Activated T-helper 17 cell treated with anti-CD3 and anti-CD28 coated beads, Interleukin-2, amount 50 U/mL, for 72 hours (primary cell): ENCODE data around the gene TNF. TPM values are rescaled to one million over a fixed set of nuclear protein-coding genes. Genes with fewer than 3 reads are reported as not detected.

Experiments used
- ATAC-seq: fragments of 150-1000 bp; cut with Tn5 transposase; replicated peaks from 2 replicates; pipeline ENCODE4 v1.10.0; 2021; ENCODE audit warnings: mild to moderate bottlenecking, moderate library complexity
- H3K27ac Mint-ChIP-seq: one replicate; pipeline ENCODE4 v1.8.0; 2022; ENCODE audit warnings: mixed read lengths
- H3K27me3 Mint-ChIP-seq: one replicate; pipeline ENCODE4 v1.8.0; 2022; ENCODE audit warnings: mixed read lengths
- H3K36me3 Mint-ChIP-seq: one replicate; pipeline ENCODE4 v1.8.0; 2022; ENCODE audit warnings: low read depth, mild to moderate bottlenecking, mixed read lengths
- H3K4me1 Mint-ChIP-seq: one replicate; pipeline ENCODE4 v1.8.0; 2022; ENCODE audit warnings: mixed read lengths
- H3K4me3 Mint-ChIP-seq: one replicate; pipeline ENCODE4 v1.8.0; 2022; ENCODE audit warnings: mild to moderate bottlenecking, mixed read lengths
- H3K9me3 Mint-ChIP-seq: one replicate; pipeline ENCODE4 v1.8.0; 2022; ENCODE audit warnings: mixed read lengths
- total RNA-seq, 2 donors: library from RNA; stranded (reverse); gene quantifications; one replicate each; pipeline ENCODE4 v1.2.3, GENCODE V29; 2022

The TNF gene
- total RNA-seq, 2 donors from 2014 or later: 69.5 to 199 TPM

DNA sequence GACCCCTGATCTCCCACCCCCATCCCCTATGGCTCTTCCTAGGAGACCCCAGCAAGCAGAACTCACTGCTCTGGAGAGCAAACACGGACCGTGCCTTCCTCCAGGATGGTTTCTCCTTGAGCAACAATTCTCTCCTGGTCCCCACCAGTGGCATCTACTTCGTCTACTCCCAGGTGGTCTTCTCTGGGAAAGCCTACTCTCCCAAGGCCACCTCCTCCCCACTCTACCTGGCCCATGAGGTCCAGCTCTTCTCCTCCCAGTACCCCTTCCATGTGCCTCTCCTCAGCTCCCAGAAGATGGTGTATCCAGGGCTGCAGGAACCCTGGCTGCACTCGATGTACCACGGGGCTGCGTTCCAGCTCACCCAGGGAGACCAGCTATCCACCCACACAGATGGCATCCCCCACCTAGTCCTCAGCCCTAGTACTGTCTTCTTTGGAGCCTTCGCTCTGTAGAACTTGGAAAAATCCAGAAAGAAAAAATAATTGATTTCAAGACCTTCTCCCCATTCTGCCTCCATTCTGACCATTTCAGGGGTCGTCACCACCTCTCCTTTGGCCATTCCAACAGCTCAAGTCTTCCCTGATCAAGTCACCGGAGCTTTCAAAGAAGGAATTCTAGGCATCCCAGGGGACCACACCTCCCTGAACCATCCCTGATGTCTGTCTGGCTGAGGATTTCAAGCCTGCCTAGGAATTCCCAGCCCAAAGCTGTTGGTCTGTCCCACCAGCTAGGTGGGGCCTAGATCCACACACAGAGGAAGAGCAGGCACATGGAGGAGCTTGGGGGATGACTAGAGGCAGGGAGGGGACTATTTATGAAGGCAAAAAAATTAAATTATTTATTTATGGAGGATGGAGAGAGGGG, 1.9 kb upstream of the TNF start:
- Mint-ChIP-seq H3K4me3 (peak overlapping the region; percentile 100), H3K36me3 (peaks cover 69% of the 10 kb centered on the region), H3K27me3 (no peaks in the 10 kb centered on the region), H3K9me3 (peaks cover 5% of the 10 kb centered on the region), H3K27ac (peak overlapping the region; percentile 97), H3K4me1 (peaks cover 45% of the 10 kb centered on the region)
- no peak for ATAC-seq

GRCh38 chr6:31574106-31575061, 981 bp upstream of the TNF start:
- Mint-ChIP-seq H3K27ac (peak overlapping the region; percentile 97), H3K4me3 (peak overlapping the region; percentile 100)

GRCh38 chr6:31575952-31576685, 754 bp downstream of the TNF start:
- H3K4me3 Mint-ChIP-seq: peak overlapping the region; percentile 100
- H3K36me3 Mint-ChIP-seq: peaks cover 95% of the 10 kb centered on the region
- no peaks in the 10 kb centered on the region for H3K27me3 Mint-ChIP-seq
- peaks cover 5% of the 10 kb centered on the region for H3K9me3 Mint-ChIP-seq
- peak overlapping the region; percentile 97 for H3K27ac Mint-ChIP-seq
- ATAC-seq: no peak
- peaks cover 37% of the 10 kb centered on the region for H3K4me1 Mint-ChIP-seq

More at GRCh38 chr6:31574106-31575061, 981 bp upstream of the TNF start:
- H3K36me3 Mint-ChIP-seq: peaks cover 78% of the 10 kb centered on the region
- peaks cover 45% of the 10 kb centered on the region for H3K4me1 Mint-ChIP-seq
- no peaks in the 10 kb centered on the region for H3K27me3 Mint-ChIP-seq
- peaks cover 5% of the 10 kb centered on the region for H3K9me3 Mint-ChIP-seq
- ATAC-seq: peak; percentile 8

- H3K4me1 Mint-ChIP-seq: peaks cover 31% of the 10 kb centered on the region
- peak overlapping the region; percentile 97 for H3K27ac Mint-ChIP-seq
- ATAC-seq: peak; percentile 12
- peak overlapping the region; percentile 100 for H3K4me3 Mint-ChIP-seq
- H3K9me3 Mint-ChIP-seq: peaks cover 5% of the 10 kb centered on the region
- peaks cover 100% of the 10 kb centered on the region for H3K36me3 Mint-ChIP-seq
- no peaks in the 10 kb centered on the region for H3K27me3 Mint-ChIP-seq
These were observed 1.7 kb downstream of the TNF start for GRCh38 chr6:31576897-31577578.

GRCh38 chr6:31577579-31577966, 2.2 kb downstream of the TNF start:
- no peak for ATAC-seq
- H3K4me3 Mint-ChIP-seq: peak overlapping the region; percentile 100
- no peaks in the 10 kb centered on the region for H3K27me3 Mint-ChIP-seq
- peaks cover 5% of the 10 kb centered on the region for H3K9me3 Mint-ChIP-seq
- peak overlapping the region; percentile 97 for H3K27ac Mint-ChIP-seq
- peaks cover 25% of the 10 kb centered on the region for H3K4me1 Mint-ChIP-seq
- peaks cover 98% of the 10 kb centered on the region for H3K36me3 Mint-ChIP-seq

GRCh38 chr6:31578184-31579118, 3.1 kb downstream of the TNF start:
- peaks cover 96% of the 10 kb centered on the region for H3K36me3 Mint-ChIP-seq

GRCh38 chr6:31579119-31579505, 3.7 kb downstream of the TNF start:
- Mint-ChIP-seq H3K36me3 (peaks cover 89% of the 10 kb centered on the region), H3K27ac (peak overlapping the region; percentile 99), H3K9me3 (peaks cover 5% of the 10 kb centered on the region), H3K4me1 (peaks cover 22% of the 10 kb centered on the region), H3K4me3 (peak overlapping the region; percentile 100), H3K27me3 (no peaks in the 10 kb centered on the region)
- ATAC-seq: no peak

More at GRCh38 chr6:31578184-31579118, 3.1 kb downstream of the TNF start:
- no peaks in the 10 kb centered on the region for H3K27me3 Mint-ChIP-seq
- H3K4me1 Mint-ChIP-seq: peaks cover 25% of the 10 kb centered on the region
- H3K9me3 Mint-ChIP-seq: peaks cover 5% of the 10 kb centered on the region
- no peak for ATAC-seq
- H3K4me3 Mint-ChIP-seq: peak overlapping the region; percentile 100
- peak overlapping the region; percentile 99 for H3K27ac Mint-ChIP-seq

GRCh38 chr6:31579546-31580437, 4.4 kb downstream of the TNF start:
- peak; percentile 49 for ATAC-seq
- Mint-ChIP-seq H3K9me3 (peaks cover 5% of the 10 kb centered on the region), H3K4me1 (peaks cover 22% of the 10 kb centered on the region), H3K4me3 (peak overlapping the region; percentile 100), H3K36me3 (peaks cover 83% of the 10 kb centered on the region), H3K27me3 (no peaks in the 10 kb centered on the region), H3K27ac (peak overlapping the region; percentile 99)

DNA sequence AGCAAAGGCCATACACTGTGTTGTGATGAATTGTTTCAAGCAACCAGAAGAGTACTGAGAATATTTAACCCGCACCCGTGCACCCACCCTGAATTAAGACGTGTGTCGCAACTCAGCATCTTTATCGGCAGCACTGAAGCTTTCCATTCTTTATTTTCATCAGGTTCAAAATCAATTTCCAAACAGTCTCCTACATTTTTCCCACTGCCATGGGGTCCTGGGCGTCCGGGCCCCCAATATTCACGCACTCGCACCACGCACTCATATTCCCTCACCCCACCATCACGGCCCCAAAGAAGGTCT, 5.0 kb downstream of the TNF start:
- ATAC-seq: no peak
- H3K36me3 Mint-ChIP-seq: peaks cover 77% of the 10 kb centered on the region
- H3K4me1 Mint-ChIP-seq: peaks cover 22% of the 10 kb centered on the region
- H3K27me3 Mint-ChIP-seq: no peaks in the 10 kb centered on the region
- H3K27ac Mint-ChIP-seq: peak overlapping the region; percentile 99
- peak overlapping the region; percentile 100 for H3K4me3 Mint-ChIP-seq
- H3K9me3 Mint-ChIP-seq: peaks cover 5% of the 10 kb centered on the region

DNA sequence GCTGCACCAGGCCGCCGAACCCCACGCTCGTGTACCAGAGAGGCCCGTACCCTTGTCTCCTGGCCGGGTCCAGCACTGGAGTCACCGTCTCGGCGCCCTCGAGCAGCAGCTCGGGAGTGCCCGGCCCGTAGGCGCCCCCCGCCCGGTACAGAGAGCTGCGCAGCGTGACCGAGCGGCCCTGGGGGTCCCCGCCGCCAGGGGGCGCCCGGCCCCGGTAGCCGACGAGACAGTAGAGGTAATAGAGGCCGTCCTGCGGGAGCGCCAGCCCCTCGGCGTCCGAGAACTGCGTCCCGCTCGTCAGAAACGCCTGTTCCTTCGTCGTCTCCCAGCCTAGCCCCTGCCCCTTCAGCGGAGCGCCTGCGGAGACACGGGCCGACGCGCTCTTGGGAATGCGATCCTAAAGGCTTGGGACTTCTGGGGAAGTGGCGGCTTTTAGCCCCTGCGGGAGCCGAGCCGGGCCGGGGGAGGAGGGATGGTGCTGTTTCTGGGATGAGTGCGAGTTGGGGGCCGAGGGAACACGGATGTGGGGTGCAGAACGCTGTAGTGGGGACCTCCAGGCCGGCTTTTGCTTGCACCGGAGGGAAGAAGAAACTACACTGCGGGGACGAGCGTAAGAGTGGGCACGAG, 5.6 kb downstream of the TNF start:
- Mint-ChIP-seq H3K27me3 (no peaks in the 10 kb centered on the region), H3K9me3 (peaks cover 4% of the 10 kb centered on the region), H3K4me1 (peaks cover 27% of the 10 kb centered on the region), H3K36me3 (peaks cover 71% of the 10 kb centered on the region), H3K27ac (peak overlapping the region; percentile 99), H3K4me3 (peak overlapping the region; percentile 100)
- ATAC-seq: peak; percentile 65

DNA sequence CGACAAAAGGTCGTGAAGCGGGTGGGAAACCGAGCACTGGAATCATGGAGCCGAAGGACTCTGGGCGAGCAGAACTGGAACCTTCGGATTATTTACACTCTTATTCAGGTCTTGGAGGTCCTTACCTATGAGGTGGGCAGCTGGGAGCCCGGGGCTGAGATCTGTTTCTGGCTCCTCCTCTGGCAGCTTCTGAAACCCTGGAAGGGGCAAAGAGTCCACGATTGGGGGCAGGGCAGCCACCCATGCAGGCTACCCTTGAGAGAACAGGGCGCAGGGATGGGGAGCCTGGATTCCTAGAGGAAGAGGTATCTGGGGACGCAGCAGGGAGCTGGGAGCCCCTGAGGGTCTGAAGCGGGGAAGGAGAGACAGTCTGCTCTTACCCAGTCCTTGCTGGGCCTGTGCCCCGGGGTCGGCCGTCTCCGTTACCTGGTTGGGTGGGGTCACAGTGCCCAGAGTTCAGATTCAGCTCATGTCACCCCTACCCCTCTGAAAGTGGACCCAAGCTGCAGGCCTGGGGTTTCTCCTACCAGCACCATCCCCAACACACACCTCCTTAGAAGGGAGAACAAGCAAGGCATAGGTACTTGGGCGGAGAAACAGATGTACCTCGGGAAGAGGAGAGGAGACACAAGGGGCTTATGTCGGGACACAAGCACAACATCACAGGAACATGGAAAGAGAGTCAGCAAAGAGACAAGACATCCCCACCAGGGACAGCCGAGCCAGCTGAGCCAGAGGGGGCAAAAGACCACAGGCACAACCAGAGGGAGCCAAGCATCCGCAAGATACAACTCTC, 6.3 kb downstream of the TNF start:
- H3K36me3 Mint-ChIP-seq: peaks cover 64% of the 10 kb centered on the region
- no peaks in the 10 kb centered on the region for H3K9me3 Mint-ChIP-seq
- H3K4me1 Mint-ChIP-seq: peaks cover 29% of the 10 kb centered on the region
- peak overlapping the region; percentile 99 for H3K27ac Mint-ChIP-seq
- no peak for ATAC-seq
- H3K4me3 Mint-ChIP-seq: peak overlapping the region; percentile 100
- H3K27me3 Mint-ChIP-seq: no peaks in the 10 kb centered on the region
